ENCODE measurements around the gene PHETA1. TPM values are rescaled to one million over a fixed set of nuclear protein-coding genes. Genes with fewer than 3 reads are reported as not detected.
"Not testable (repeated sequence)": the region's sequence is repeated elsewhere in the genome, so short reads cannot be mapped to it uniquely, and the experiment has no call there.

PHETA1 gene
- total and polyA plus RNA-seq, 5 donors from 2014 or later: 0.34 to 2.4 (median 1.1) TPM

- H3K27me3 Mint-ChIP-seq; H3K27me3 ChIP-seq (ENCODE audit: control insufficient read depth, insufficient read depth, low read length); H3K36me3 Mint-ChIP-seq; DNase-seq; H3K36me3 ChIP-seq (ENCODE audit: control insufficient read depth, insufficient read depth, low read length); H3K4me3 ChIP-seq (ENCODE audit: low read depth, low read length); ATAC-seq (ENCODE audit: low read depth in 2 of 2); H3K9me3 ChIP-seq (ENCODE audit: control insufficient read depth in 2 of 2, low read length in 2 of 2); H3K27ac ChIP-seq (ENCODE audit: insufficient read depth, low read length, poor library complexity, severe bottlenecking); H3K9me3 Mint-ChIP-seq: not testable (repeated sequence)
- peak overlapping the region in 1 of 4 donors; percentile 78 for H3K4me3 Mint-ChIP-seq
- peaks cover 14% of the 10 kb centered on the region for H3K4me1 ChIP-seq (ENCODE audit: control insufficient read depth, insufficient read depth, low read length, poor library complexity, severe bottlenecking)
- peaks cover 0 to 11% (median 1%) of the 10 kb centered on the region in 4 donors for H3K4me1 Mint-ChIP-seq
- peak overlapping the region in 1 of 3 donors; percentile 14 for H3K27ac Mint-ChIP-seq
Measured at GRCh38 chr12:111373231-111373630, 4.3 kb upstream of the PHETA1 start.

DNA sequence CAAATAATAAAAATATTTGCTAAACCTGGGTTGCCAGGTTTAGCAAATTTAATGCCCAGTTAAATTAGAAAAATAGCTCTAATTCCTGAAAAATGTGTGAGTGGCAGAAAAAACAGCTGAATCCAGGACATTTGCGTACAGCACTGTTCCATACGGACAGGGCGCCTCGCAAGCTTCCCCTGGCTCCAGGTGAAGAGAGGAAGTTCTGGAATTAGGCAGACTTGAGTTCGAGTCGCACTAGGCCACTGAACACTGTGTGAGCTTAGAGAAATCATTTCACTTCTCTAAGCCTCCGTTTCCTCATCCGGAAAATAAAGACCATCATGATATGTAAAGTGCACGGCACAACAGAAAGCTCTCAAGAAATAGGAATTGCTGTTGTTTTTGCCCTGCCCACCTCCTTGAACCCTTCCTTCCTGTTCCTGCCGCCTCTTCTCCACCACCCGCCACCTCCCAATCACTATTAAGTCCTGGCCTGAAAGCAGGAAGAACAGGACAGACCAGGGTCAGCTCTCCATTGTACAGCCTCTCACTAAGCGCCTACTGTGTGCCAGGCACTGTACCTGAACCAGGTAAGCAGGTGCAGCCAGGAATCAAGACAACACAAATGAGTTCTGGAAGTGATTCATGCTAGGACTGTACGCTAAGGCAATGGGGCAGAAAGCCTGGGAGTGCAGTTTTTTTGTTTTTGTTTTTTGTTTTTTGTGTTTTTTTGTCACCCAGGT, 763 bp upstream of the PHETA1 start:
- ATAC-seq (ENCODE audit: low read depth in 2 of 2) (no peak), DNase-seq (no peak)
- H3K27ac ChIP-seq (ENCODE audit: insufficient read depth, low read length, poor library complexity, severe bottlenecking): no peak overlapping the region
- no peaks in the 10 kb centered on the region for H3K36me3 Mint-ChIP-seq
- H3K36me3 ChIP-seq (ENCODE audit: control insufficient read depth, insufficient read depth, low read length): no peaks in the 10 kb centered on the region
- H3K27ac Mint-ChIP-seq: peak overlapping the region in 1 of 3 donors; percentile 62
- peaks cover 0 to 4% (median 0%) of the 10 kb centered on the region in 7 donors for H3K9me3 Mint-ChIP-seq
- H3K27me3 ChIP-seq (ENCODE audit: control insufficient read depth, insufficient read depth, low read length): peaks cover 2% of the 10 kb centered on the region
- no peaks in the 10 kb centered on the region for H3K9me3 ChIP-seq (ENCODE audit: control insufficient read depth in 2 of 2, low read length in 2 of 2)
- peak overlapping the region; percentile 80 to 93 (median 88) for H3K4me3 Mint-ChIP-seq
- H3K4me1 Mint-ChIP-seq: peaks cover 0 to 35% (median 18%) of the 10 kb centered on the region in 4 donors
- peaks cover 17% of the 10 kb centered on the region for H3K27me3 Mint-ChIP-seq
- H3K4me1 ChIP-seq (ENCODE audit: control insufficient read depth, insufficient read depth, low read length, poor library complexity, severe bottlenecking): peaks cover 19% of the 10 kb centered on the region
- H3K4me3 ChIP-seq (ENCODE audit: low read depth, low read length): peak overlapping the region; percentile 58

GRCh38 chr12:111368291-111368787, 556 bp downstream of the PHETA1 start:
- H3K27ac Mint-ChIP-seq: peak overlapping the region in 1 of 3 donors; percentile 42
- peak in 1 of 3 donors; percentile 13 for DNase-seq
- ATAC-seq (ENCODE audit: low read depth in 2 of 2): peak in 1 of 2 donors; percentile 8
- Histone ChIP-seq H3K4me3 (ENCODE audit: low read depth, low read length) (peak overlapping the region; percentile 48), H3K9me3 (ENCODE audit: control insufficient read depth in 2 of 2, low read length in 2 of 2) (no peaks in the 10 kb centered on the region), H3K27ac (ENCODE audit: insufficient read depth, low read length, poor library complexity, severe bottlenecking) (no peak overlapping the region), H3K36me3 (ENCODE audit: control insufficient read depth, insufficient read depth, low read length) (no peaks in the 10 kb centered on the region), H3K27me3 (ENCODE audit: control insufficient read depth, insufficient read depth, low read length) (peaks cover 2% of the 10 kb centered on the region), H3K4me1 (ENCODE audit: control insufficient read depth, insufficient read depth, low read length, poor library complexity, severe bottlenecking) (peaks cover 19% of the 10 kb centered on the region)
- H3K36me3 Mint-ChIP-seq: no peaks in the 10 kb centered on the region
- peaks cover 17% of the 10 kb centered on the region for H3K27me3 Mint-ChIP-seq
- peaks cover 0 to 35% (median 18%) of the 10 kb centered on the region in 4 donors for H3K4me1 Mint-ChIP-seq
- H3K9me3 Mint-ChIP-seq: peaks cover 0 to 2% (median 0%) of the 10 kb centered on the region in 7 donors
- H3K4me3 Mint-ChIP-seq: peak overlapping the region; percentile 62 to 90 (median 82)

DNA sequence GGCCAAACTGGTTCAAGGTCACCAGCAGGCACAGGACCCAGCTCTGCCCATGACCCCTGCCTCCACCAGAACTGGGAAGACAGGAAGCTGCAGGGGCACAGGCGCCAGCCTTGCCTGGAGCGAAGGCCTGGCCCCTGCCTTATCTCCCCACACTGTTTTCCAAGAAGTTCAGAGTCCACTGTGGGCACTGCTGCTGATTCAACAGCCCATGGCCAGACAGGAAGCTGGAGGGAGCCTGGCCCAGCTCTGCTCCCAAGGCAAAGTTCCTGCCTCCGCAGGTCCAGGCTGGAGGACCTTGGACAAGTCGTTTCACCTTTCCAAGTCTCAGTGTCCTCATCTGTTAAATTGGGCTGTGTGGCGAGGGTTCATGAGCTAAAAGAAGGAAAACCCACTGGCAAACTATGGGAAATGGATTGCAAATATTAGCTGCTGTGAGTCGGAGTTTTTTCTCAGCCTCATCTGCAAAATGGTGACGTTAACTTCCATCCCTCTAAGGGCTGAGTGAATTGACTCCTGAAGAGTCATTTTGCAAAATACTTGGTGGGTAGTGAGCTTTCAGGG, 1.2 kb downstream of the PHETA1 start:
- H3K27ac Mint-ChIP-seq: peak overlapping the region in 2 of 3 donors; percentile 42 to 73
- H3K9me3 ChIP-seq (ENCODE audit: control insufficient read depth in 2 of 2, low read length in 2 of 2): no peaks in the 10 kb centered on the region
- peaks cover 12% of the 10 kb centered on the region for H3K27me3 Mint-ChIP-seq
- ATAC-seq (ENCODE audit: low read depth in 2 of 2) (no peak), DNase-seq (no peak)
- no peaks in the 10 kb centered on the region for H3K36me3 ChIP-seq (ENCODE audit: control insufficient read depth, insufficient read depth, low read length)
- peaks cover 0 to 35% (median 18%) of the 10 kb centered on the region in 4 donors for H3K4me1 Mint-ChIP-seq
- H3K9me3 Mint-ChIP-seq: peaks cover 0 to 2% (median 0%) of the 10 kb centered on the region in 7 donors
- H3K4me1 ChIP-seq (ENCODE audit: control insufficient read depth, insufficient read depth, low read length, poor library complexity, severe bottlenecking): peaks cover 19% of the 10 kb centered on the region
- no peak overlapping the region for H3K27ac ChIP-seq (ENCODE audit: insufficient read depth, low read length, poor library complexity, severe bottlenecking)
- peak overlapping the region; percentile 31 for H3K4me3 ChIP-seq (ENCODE audit: low read depth, low read length)
- peak overlapping the region; percentile 62 to 90 (median 82) for H3K4me3 Mint-ChIP-seq
- peaks cover 2% of the 10 kb centered on the region for H3K27me3 ChIP-seq (ENCODE audit: control insufficient read depth, insufficient read depth, low read length)
- no peaks in the 10 kb centered on the region for H3K36me3 Mint-ChIP-seq

GRCh38 chr12:111366583-111366982, 2.3 kb downstream of the PHETA1 start:
- Mint-ChIP-seq H3K9me3 (peaks cover 0 to 2% (median 0%) of the 10 kb centered on the region in 7 donors), H3K4me1 (peaks cover 0 to 35% (median 18%) of the 10 kb centered on the region in 4 donors), H3K4me3 (peak overlapping the region in 1 of 4 donors; percentile 60), H3K27ac (peak overlapping the region in 1 of 3 donors; percentile 73), H3K36me3 (peaks cover 5% of the 10 kb centered on the region), H3K27me3 (peaks cover 12% of the 10 kb centered on the region)
- no peak for ATAC-seq (ENCODE audit: low read depth in 2 of 2)
- peaks cover 19% of the 10 kb centered on the region for H3K4me1 ChIP-seq (ENCODE audit: control insufficient read depth, insufficient read depth, low read length, poor library complexity, severe bottlenecking)
- H3K9me3 ChIP-seq (ENCODE audit: control insufficient read depth in 2 of 2, low read length in 2 of 2): no peaks in the 10 kb centered on the region
- no peak overlapping the region for H3K27ac ChIP-seq (ENCODE audit: insufficient read depth, low read length, poor library complexity, severe bottlenecking)
- no peak for DNase-seq
- H3K36me3 ChIP-seq (ENCODE audit: control insufficient read depth, insufficient read depth, low read length): no peaks in the 10 kb centered on the region
- peaks cover 2% of the 10 kb centered on the region for H3K27me3 ChIP-seq (ENCODE audit: control insufficient read depth, insufficient read depth, low read length)
- no peak overlapping the region for H3K4me3 ChIP-seq (ENCODE audit: low read depth, low read length)

GRCh38 chr12:111366075-111366474, 2.8 kb downstream of the PHETA1 start:
- peaks cover 2% of the 10 kb centered on the region for H3K27me3 ChIP-seq (ENCODE audit: control insufficient read depth, insufficient read depth, low read length)
- peaks cover 12% of the 10 kb centered on the region for H3K27me3 Mint-ChIP-seq
- H3K9me3 ChIP-seq (ENCODE audit: control insufficient read depth in 2 of 2, low read length in 2 of 2): no peaks in the 10 kb centered on the region
- DNase-seq (no peak), ATAC-seq (ENCODE audit: low read depth in 2 of 2) (no peak)
- H3K4me3 ChIP-seq (ENCODE audit: low read depth, low read length): no peak overlapping the region
- peaks cover 19% of the 10 kb centered on the region for H3K4me1 ChIP-seq (ENCODE audit: control insufficient read depth, insufficient read depth, low read length, poor library complexity, severe bottlenecking)
- H3K27ac ChIP-seq (ENCODE audit: insufficient read depth, low read length, poor library complexity, severe bottlenecking): no peak overlapping the region
- peaks cover 0 to 35% (median 18%) of the 10 kb centered on the region in 4 donors for H3K4me1 Mint-ChIP-seq
- peak overlapping the region in 1 of 4 donors; percentile 60 for H3K4me3 Mint-ChIP-seq
- peaks cover 0 to 2% (median 0%) of the 10 kb centered on the region in 7 donors for H3K9me3 Mint-ChIP-seq
- H3K36me3 Mint-ChIP-seq: peaks cover 5% of the 10 kb centered on the region
- H3K36me3 ChIP-seq (ENCODE audit: control insufficient read depth, insufficient read depth, low read length): no peaks in the 10 kb centered on the region
- H3K27ac Mint-ChIP-seq: peak overlapping the region in 1 of 3 donors; percentile 73

DNA sequence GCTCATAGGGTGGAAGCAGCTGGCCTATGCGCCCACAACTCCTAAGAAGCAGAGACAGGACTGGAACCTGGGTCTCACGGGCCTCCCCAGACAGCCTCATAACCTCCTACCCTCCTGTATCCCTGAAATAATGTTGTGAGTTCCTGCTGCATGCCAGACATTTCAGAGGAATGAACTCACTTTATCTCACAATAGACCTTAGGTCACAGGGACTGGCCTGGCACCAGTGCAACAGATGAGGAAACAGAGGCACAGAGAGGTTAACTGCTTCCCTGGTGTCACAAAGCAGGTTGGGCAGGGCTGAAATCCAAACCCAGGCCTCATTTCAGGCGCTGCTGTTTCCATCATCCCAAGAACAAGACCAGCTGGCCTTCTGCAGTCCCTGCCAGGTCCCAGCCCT, 5.3 kb downstream of the PHETA1 start:
- no peak overlapping the region for H3K27ac ChIP-seq (ENCODE audit: insufficient read depth, low read length, poor library complexity, severe bottlenecking)
- no peaks in the 10 kb centered on the region for H3K36me3 ChIP-seq (ENCODE audit: control insufficient read depth, insufficient read depth, low read length)
- H3K27me3 Mint-ChIP-seq: peaks cover 16% of the 10 kb centered on the region
- peaks cover 0 to 34% (median 16%) of the 10 kb centered on the region in 4 donors for H3K4me1 Mint-ChIP-seq
- peaks cover 5% of the 10 kb centered on the region for H3K27me3 ChIP-seq (ENCODE audit: control insufficient read depth, insufficient read depth, low read length)
- DNase-seq (no peak), ATAC-seq (ENCODE audit: low read depth in 2 of 2) (no peak)
- no peak overlapping the region for H3K4me3 ChIP-seq (ENCODE audit: low read depth, low read length)
- no peak overlapping the region for H3K4me3 Mint-ChIP-seq
- no peaks in the 10 kb centered on the region for H3K9me3 ChIP-seq (ENCODE audit: control insufficient read depth in 2 of 2, low read length in 2 of 2)
- peaks cover 0 to 2% (median 0%) of the 10 kb centered on the region in 7 donors for H3K9me3 Mint-ChIP-seq
- peaks cover 5% of the 10 kb centered on the region for H3K36me3 Mint-ChIP-seq
- no peak overlapping the region for H3K27ac Mint-ChIP-seq
- H3K4me1 ChIP-seq (ENCODE audit: control insufficient read depth, insufficient read depth, low read length, poor library complexity, severe bottlenecking): peaks cover 8% of the 10 kb centered on the region

Measured in CD4-positive, CD25-positive, alpha-beta regulatory T cell (primary cell).